ENCODE data around the gene TMEM223.

Gene TMEM223

DNA sequence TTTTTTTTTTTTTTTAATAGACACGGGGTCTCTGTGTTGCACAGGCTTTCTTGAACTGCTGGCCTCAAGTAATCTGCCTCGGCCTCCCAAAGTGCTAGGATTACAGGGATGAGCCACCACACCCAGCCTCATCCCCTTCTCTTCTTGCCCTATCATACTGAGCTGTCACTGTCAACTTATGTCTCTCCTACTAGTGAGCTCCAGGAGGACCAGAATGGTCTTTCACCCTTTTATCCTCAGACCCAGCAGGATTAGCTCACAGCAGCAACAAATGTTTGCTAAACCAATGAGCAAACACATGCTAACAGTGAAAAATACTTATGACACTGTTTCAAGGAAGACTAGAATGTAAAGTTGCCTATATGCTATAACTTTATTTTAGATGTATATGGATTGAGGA lies 19.9 kb upstream of the TMEM223 start:
- H3K27ac ChIP-seq (ENCODE audit: insufficient read depth in 1 of 2, low read depth in 1 of 2, low read length in 2 of 2, poor library complexity in 1 of 2, severe bottlenecking in 2 of 2) = no peak overlapping the region
- no peak overlapping the region for H3K4me3 ChIP-seq (ENCODE audit: control insufficient read depth in 1 of 7, extremely low read depth in 1 of 7, insufficient read depth in 4 of 7, low read depth in 2 of 7, low read length in 6 of 7)
- POLR2A ChIA-PET = interaction anchor here (0.6 to 1.1 kb wide), 4 partner anchors 12 to 123 kb away, joined by 3 to 4 read pairs (median 4); no protein-coding TSS in a partner anchor
- peaks cover 0 to 10% (median 4%) of the 10 kb centered on the region in 4 experiments for H3K36me3 ChIP-seq (ENCODE audit: control insufficient read depth in 4 of 4, insufficient read depth in 4 of 4, low read length in 3 of 4)
- peaks cover 0 to 16% (median 3%) of the 10 kb centered on the region in 4 experiments for H3K4me1 ChIP-seq (ENCODE audit: control extremely low read depth in 1 of 4, control insufficient read depth in 4 of 4, insufficient read depth in 4 of 4, low read length in 3 of 4)
- whole genome bisulfite sequencing (ENCODE audit: insufficient coverage) = 100% methylated on average over 2 of the region's 2 CpGs
- no peaks in the 10 kb centered on the region for H3K9me3 ChIP-seq (ENCODE audit: control extremely low read depth in 1 of 5, control insufficient read depth in 4 of 5, insufficient read depth in 2 of 5, low read depth in 1 of 5, low read length in 4 of 5)
- DNase-seq = no peak
- CTCF ChIA-PET = interaction anchor here (0.9 to 1.5 kb wide), 2 partner anchors 11 kb away, joined by 3 to 4 read pairs; no protein-coding TSS in a partner anchor
- no peaks in the 10 kb centered on the region for H3K27me3 ChIP-seq (replicated peaks in 2 of 5; ENCODE audit: control insufficient read depth in 4 of 5, insufficient read depth in 5 of 5, low read length in 4 of 5)

DNA sequence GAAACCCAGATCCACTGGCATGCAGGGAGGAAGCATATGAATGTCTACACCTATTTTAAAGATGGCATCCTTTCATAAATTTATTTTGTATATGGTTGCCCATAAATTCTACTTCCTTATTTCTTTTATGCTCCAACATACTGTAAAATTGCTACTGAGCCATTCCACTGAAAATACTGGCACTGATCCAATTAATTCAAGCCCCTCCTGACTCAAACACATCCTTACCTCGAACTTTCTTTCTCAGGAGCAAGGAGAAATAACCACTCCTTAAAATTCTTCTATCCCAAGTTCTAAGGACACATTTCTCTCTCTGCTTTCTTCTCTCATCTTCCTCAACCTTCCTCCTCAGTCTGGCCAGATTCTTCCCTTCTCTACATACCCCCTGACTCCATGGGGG lies 18.9 kb upstream of the TMEM223 start:
- POLR2A ChIA-PET = interaction anchor here (0.6 to 1.1 kb wide), 3 partner anchors 23 to 122 kb away, joined by 3 to 4 read pairs (median 3); no protein-coding TSS in a partner anchor
- 38% methylated on average over 1 of the region's 1 CpG for WGBS (ENCODE audit: insufficient coverage)
- CTCF ChIA-PET = no interaction called here

DNA sequence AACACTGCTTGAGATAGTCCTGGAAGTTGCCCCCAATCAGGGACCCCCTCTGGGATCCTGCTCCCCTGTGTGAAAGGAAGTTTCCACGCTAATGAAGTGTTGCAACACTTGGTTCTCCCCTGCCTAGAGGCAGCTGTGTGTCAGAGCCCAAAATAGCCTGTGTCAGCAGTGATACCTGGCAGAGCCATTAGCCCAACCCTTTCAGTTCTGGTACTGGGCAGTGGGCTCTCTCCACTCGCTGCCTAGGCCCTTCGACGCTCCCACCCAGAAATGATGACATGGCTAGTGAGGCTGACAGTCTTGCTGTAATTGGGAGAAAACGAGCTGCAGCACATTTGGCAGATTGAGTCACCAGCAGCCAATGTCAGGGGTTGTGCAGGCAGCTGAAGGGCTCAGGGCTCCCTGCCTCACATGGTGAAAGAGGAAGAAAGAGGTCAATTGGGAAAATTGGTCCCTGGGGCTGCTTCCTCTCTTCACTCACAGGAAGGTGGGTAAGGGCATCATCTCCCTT lies 14.9 kb upstream of the TMEM223 start:
- ChIA-PET POLR2A (interaction anchor here (0.8 to 3.5 kb wide), 9 partner anchors 11 to 47 kb away, joined by 3 to 16 read pairs (median 6); partner anchors contain the start of genes TMEM179B and WDR74), CTCF (interaction anchor here (0.6 to 2.6 kb wide), 8 partner anchors 9 to 55 kb away, joined by 3 to 15 read pairs (median 6); partner anchors contain the start of genes TMEM179B and TMEM223)
- no peaks in the 10 kb centered on the region for H3K27me3 ChIP-seq (replicated peaks in 2 of 5; ENCODE audit: control insufficient read depth in 4 of 5, insufficient read depth in 5 of 5, low read length in 4 of 5)
- H3K4me3 ChIP-seq (ENCODE audit: control insufficient read depth in 1 of 7, extremely low read depth in 1 of 7, insufficient read depth in 4 of 7, low read depth in 2 of 7, low read length in 6 of 7) = peak overlapping the region in 2 of 7 experiments; percentile 93 to 99
- peak overlapping the region in 1 of 2 experiments; percentile 91 for H3K27ac ChIP-seq (ENCODE audit: insufficient read depth in 1 of 2, low read depth in 1 of 2, low read length in 2 of 2, poor library complexity in 1 of 2, severe bottlenecking in 2 of 2)
- H3K36me3 ChIP-seq (ENCODE audit: control insufficient read depth in 4 of 4, insufficient read depth in 4 of 4, low read length in 3 of 4) = peaks cover 6 to 21% (median 14%) of the 10 kb centered on the region in 4 experiments
- WGBS (ENCODE audit: insufficient coverage) = 84% methylated on average over 5 of the region's 5 CpGs
- no peaks in the 10 kb centered on the region for H3K9me3 ChIP-seq (ENCODE audit: control extremely low read depth in 1 of 5, control insufficient read depth in 4 of 5, insufficient read depth in 2 of 5, low read depth in 1 of 5, low read length in 4 of 5)
- no peak for DNase-seq
- peaks cover 11 to 45% (median 24%) of the 10 kb centered on the region in 4 experiments for H3K4me1 ChIP-seq (ENCODE audit: control extremely low read depth in 1 of 4, control insufficient read depth in 4 of 4, insufficient read depth in 4 of 4, low read length in 3 of 4)

More for the DNA sequence above, 18.9 kb upstream of the TMEM223 start:
- Histone ChIP-seq H3K9me3 (ENCODE audit: control extremely low read depth in 1 of 5, control insufficient read depth in 4 of 5, insufficient read depth in 2 of 5, low read depth in 1 of 5, low read length in 4 of 5) (no peaks in the 10 kb centered on the region), H3K27ac (ENCODE audit: insufficient read depth in 1 of 2, low read depth in 1 of 2, low read length in 2 of 2, poor library complexity in 1 of 2, severe bottlenecking in 2 of 2) (no peak overlapping the region), H3K4me1 (ENCODE audit: control extremely low read depth in 1 of 4, control insufficient read depth in 4 of 4, insufficient read depth in 4 of 4, low read length in 3 of 4) (peaks cover 0 to 26% (median 12%) of the 10 kb centered on the region in 4 experiments), H3K4me3 (ENCODE audit: control insufficient read depth in 1 of 7, extremely low read depth in 1 of 7, insufficient read depth in 4 of 7, low read depth in 2 of 7, low read length in 6 of 7) (no peak overlapping the region), H3K36me3 (ENCODE audit: control insufficient read depth in 4 of 4, insufficient read depth in 4 of 4, low read length in 3 of 4) (peaks cover 0 to 9% (median 3%) of the 10 kb centered on the region in 4 experiments), H3K27me3 (replicated peaks in 2 of 5; ENCODE audit: control insufficient read depth in 4 of 5, insufficient read depth in 5 of 5, low read length in 4 of 5) (no peaks in the 10 kb centered on the region)
- DNase-seq = no peak

DNA sequence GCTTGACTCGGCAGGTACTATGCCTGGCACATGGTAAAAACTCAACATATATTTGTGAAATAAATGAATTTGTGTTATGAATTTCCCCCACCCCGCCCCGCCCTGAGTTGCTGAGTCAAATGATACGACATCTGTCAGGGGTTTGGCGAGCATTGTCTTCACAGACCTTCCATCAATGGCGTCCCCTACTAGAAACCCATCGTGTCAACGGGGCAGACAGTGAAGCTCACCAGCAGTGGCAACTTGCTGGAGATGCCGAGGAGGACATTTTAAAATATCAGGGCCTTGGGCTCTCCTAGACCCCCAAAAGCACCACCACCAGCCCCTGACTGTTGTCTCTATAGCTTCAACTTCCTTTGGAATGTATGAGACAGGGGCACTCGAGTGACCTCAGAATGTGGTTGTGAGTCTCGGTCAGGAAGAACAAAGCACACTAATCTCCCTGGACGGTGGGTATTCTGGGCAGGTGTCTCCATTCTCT lies 14.2 kb upstream of the TMEM223 start:
- ChIA-PET POLR2A (interaction anchor here (0.6 to 3.5 kb wide), 11 partner anchors 9 to 35 kb away, joined by 3 to 18 read pairs (median 10); partner anchors contain the start of genes STX5, TMEM179B and WDR74), CTCF (interaction anchor here (0.6 to 2.6 kb wide), 8 partner anchors 9 to 56 kb away, joined by 3 to 15 read pairs (median 6); partner anchors contain the start of gene TMEM223)
- Histone ChIP-seq H3K4me3 (ENCODE audit: control insufficient read depth in 1 of 7, extremely low read depth in 1 of 7, insufficient read depth in 4 of 7, low read depth in 2 of 7, low read length in 6 of 7) (peak overlapping the region in 6 of 7 experiments; percentile 55 to 99 (median 92)), H3K9me3 (ENCODE audit: control extremely low read depth in 1 of 5, control insufficient read depth in 4 of 5, insufficient read depth in 2 of 5, low read depth in 1 of 5, low read length in 4 of 5) (no peaks in the 10 kb centered on the region), H3K4me1 (ENCODE audit: control extremely low read depth in 1 of 4, control insufficient read depth in 4 of 4, insufficient read depth in 4 of 4, low read length in 3 of 4) (peaks cover 11 to 45% (median 24%) of the 10 kb centered on the region in 4 experiments), H3K27me3 (replicated peaks in 2 of 5; ENCODE audit: control insufficient read depth in 4 of 5, insufficient read depth in 5 of 5, low read length in 4 of 5) (no peaks in the 10 kb centered on the region), H3K36me3 (ENCODE audit: control insufficient read depth in 4 of 4, insufficient read depth in 4 of 4, low read length in 3 of 4) (peaks cover 13 to 28% (median 20%) of the 10 kb centered on the region in 4 experiments), H3K27ac (ENCODE audit: insufficient read depth in 1 of 2, low read depth in 1 of 2, low read length in 2 of 2, poor library complexity in 1 of 2, severe bottlenecking in 2 of 2) (peak overlapping the region in 1 of 2 experiments; percentile 91)
- no peak for DNase-seq
- 62% methylated on average over 11 of the region's 12 CpGs for WGBS (ENCODE audit: insufficient coverage)

DNA sequence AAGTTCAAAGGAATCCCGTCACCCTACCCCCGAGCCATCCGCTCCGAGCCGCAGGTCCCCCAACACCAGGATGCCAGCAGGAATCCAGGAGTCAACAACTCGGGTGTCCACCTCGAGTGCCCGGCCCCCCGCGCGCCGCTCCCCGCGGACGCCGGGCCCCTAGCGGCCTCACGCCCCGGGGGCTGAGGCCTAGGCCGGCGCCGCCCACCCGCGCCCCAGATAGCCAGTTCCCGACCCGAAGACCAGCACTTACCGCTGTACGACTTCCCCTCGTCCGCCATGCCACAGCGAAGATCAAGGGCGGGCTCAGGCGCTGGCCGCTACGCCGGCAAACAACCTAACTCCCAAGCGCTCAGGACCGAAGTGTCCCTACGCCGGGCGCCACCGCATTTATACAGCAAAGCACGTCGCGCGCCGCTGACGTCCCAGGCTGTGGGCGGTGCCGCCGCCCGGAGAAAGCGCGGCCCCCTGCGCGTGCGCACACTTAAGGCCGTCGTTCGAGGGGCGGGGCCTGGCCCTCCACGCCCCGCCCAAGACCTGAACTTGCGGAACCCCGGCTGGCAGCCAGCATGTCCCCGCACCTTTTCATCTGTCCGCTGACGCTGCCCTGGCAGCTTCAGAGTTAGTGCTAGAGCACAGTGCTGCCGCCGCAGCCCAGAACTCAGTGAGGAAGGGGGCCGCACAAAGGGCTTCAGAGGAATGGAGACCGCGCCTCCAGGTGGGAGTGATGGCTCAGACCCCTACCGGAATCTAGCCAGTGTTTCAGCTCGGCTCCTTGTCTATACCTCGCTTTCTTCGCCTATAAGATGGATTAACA lies 13.5 kb upstream of the TMEM223 start, which contains the start of gene NXF1:
NXF1 (minus strand) TSS at position 365 of the 817 bp plus-strand sequence; CDS start at position 281, 84 bp downstream.
- Histone ChIP-seq H3K4me1 (ENCODE audit: control extremely low read depth in 1 of 4, control insufficient read depth in 4 of 4, insufficient read depth in 4 of 4, low read length in 3 of 4) (peaks cover 11 to 45% (median 24%) of the 10 kb centered on the region in 4 experiments), H3K27ac (ENCODE audit: insufficient read depth in 1 of 2, low read depth in 1 of 2, low read length in 2 of 2, poor library complexity in 1 of 2, severe bottlenecking in 2 of 2) (peak within 1 kb of the TSS; percentile 79 to 91), H3K36me3 (ENCODE audit: control insufficient read depth in 4 of 4, insufficient read depth in 4 of 4, low read length in 3 of 4) (peaks cover 15 to 35% (median 27%) of the 10 kb centered on the region in 4 experiments), H3K9me3 (ENCODE audit: control extremely low read depth in 1 of 5, control insufficient read depth in 4 of 5, insufficient read depth in 2 of 5, low read depth in 1 of 5, low read length in 4 of 5) (no peaks in the 10 kb centered on the region), H3K4me3 (ENCODE audit: control insufficient read depth in 1 of 7, extremely low read depth in 1 of 7, insufficient read depth in 4 of 7, low read depth in 2 of 7, low read length in 6 of 7) (peak within 1 kb of the TSS; percentile 82 to 99 (median 93)), H3K27me3 (replicated peaks in 2 of 5; ENCODE audit: control insufficient read depth in 4 of 5, insufficient read depth in 5 of 5, low read length in 4 of 5) (no peaks in the 10 kb centered on the region)
- DNase-seq = peak; percentile 93 to 97 (median 96)
- ChIA-PET CTCF (interaction anchor here (0.7 to 2.6 kb wide), 7 partner anchors 9 to 56 kb away, joined by 3 to 15 read pairs (median 6); partner anchors contain the start of gene TMEM223), POLR2A (interaction anchor here (0.6 to 3.5 kb wide), 16 partner anchors 8 to 133 kb away, joined by 3 to 18 read pairs (median 7); partner anchors contain the start of genes HNRNPUL2, LBHD1, STX5 and TMEM179B)
- WGBS (ENCODE audit: insufficient coverage) = 0% methylated on average over 75 of the region's 77 CpGs

DNA sequence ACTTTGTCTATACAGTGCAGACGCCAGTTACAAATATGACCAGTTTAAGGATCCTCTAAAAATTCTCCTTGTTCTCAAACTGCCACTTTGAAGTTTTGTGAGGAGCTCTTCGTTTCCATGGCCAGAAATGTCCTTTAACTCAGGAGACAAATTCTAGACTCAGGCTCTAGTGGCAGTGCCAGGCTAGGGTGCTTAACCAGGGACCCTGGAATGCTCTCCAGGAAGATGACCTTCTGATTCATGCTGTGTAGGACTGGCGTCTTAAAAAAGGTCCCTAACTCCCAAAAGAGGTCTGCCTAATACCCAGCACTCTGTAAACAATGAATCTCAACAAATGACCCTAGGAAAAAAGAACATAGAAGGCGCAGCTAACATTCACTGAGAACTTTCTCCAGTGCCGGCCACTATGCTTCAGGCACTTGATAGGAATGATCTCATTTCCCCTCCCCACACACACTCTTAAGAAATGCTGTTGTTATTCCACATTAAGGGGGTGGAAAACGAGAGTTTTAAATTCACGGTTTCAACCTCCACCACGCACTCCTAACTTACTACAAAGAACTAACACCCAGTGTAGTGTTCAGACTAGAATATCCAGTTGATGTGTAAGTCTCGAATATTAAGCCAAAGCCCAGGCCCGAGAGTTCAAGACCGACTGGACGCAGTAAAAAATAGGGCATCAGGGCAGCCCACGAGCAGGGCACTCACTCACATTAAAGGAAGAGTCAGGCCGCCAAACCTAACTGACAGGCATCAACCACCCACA lies 12.7 kb upstream of the TMEM223 start:
- Histone ChIP-seq H3K9me3 (ENCODE audit: control extremely low read depth in 1 of 5, control insufficient read depth in 4 of 5, insufficient read depth in 2 of 5, low read depth in 1 of 5, low read length in 4 of 5) (no peaks in the 10 kb centered on the region), H3K27ac (ENCODE audit: insufficient read depth in 1 of 2, low read depth in 1 of 2, low read length in 2 of 2, poor library complexity in 1 of 2, severe bottlenecking in 2 of 2) (peak overlapping the region; percentile 79 to 91), H3K4me3 (ENCODE audit: control insufficient read depth in 1 of 7, extremely low read depth in 1 of 7, insufficient read depth in 4 of 7, low read depth in 2 of 7, low read length in 6 of 7) (peak overlapping the region; percentile 82 to 99 (median 93)), H3K4me1 (ENCODE audit: control extremely low read depth in 1 of 4, control insufficient read depth in 4 of 4, insufficient read depth in 4 of 4, low read length in 3 of 4) (peaks cover 11 to 45% (median 24%) of the 10 kb centered on the region in 4 experiments), H3K27me3 (replicated peaks in 2 of 5; ENCODE audit: control insufficient read depth in 4 of 5, insufficient read depth in 5 of 5, low read length in 4 of 5) (no peaks in the 10 kb centered on the region), H3K36me3 (ENCODE audit: control insufficient read depth in 4 of 4, insufficient read depth in 4 of 4, low read length in 3 of 4) (peaks cover 15 to 43% (median 34%) of the 10 kb centered on the region in 4 experiments)
- 14% methylated on average over 7 of the region's 14 CpGs for WGBS (ENCODE audit: insufficient coverage)
- CTCF ChIA-PET = interaction anchor here (1.0 to 1.9 kb wide), 4 partner anchors 9 to 16 kb away, joined by 3 to 9 read pairs (median 5); no protein-coding TSS in a partner anchor
- peak in 1 of 3 donors; percentile 42 for DNase-seq
- POLR2A ChIA-PET = interaction anchor here (0.9 to 3.5 kb wide), 8 partner anchors 9 to 37 kb away, joined by 3 to 16 read pairs (median 6); partner anchors contain the start of genes STX5, TMEM179B and WDR74
